Caco-2 (cell line): ENCODE results near the gene ADAMTS1. TPM values are rescaled to one million over a fixed set of nuclear protein-coding genes. Genes with fewer than 3 reads are reported as not detected.

Source experiments
- BruUV-seq: library from RNA; stranded (reverse); fragments of 400-500 nt; replicated peaks from 2 replicates; lab custom pipeline; 2021; lab: Mats Ljungman, UMichigan
- CTCF ChIA-PET: fragments of 300-600 bp; sonication (Branson Sonifier 250); formaldehyde crosslinking; loops from one replicate; lab custom pipeline; 2022; ENCODE audit warnings: antibody characterized with exemption; lab: Charles Lee
- POLR2A ChIA-PET: fragments of 300-600 bp; sonication (Branson Sonifier 250); formaldehyde crosslinking; loops from one replicate; lab custom pipeline; 2022; ENCODE audit warnings: antibody characterized with exemption; lab: Charles Lee
- DNase-seq, 2 experiments: peaks; one replicate each; pipeline versions ENCODE4 v3.0.0 to v3.0.0-alpha.2; 2020 to 2022
- H3K27me3 ChIP-seq: replicated peaks from 2 replicates; pipeline ENCODE4 v1.6.0; 2011; ENCODE audit warnings: low read length; ENCODE audit not compliant: control insufficient read depth, insufficient read depth
- H3K36me3 ChIP-seq: 2 replicates; pipeline ENCODE4 v1.5.1; 2011; ENCODE audit warnings: low read length; ENCODE audit not compliant: control insufficient read depth, insufficient read depth
- H3K4me1 ChIP-seq: fragments of 250-450 bp; sonication (Bioruptor Pico); 2 replicates; pipeline ENCODE4 v1.5.1; 2020; ENCODE audit warnings: mild to moderate bottlenecking
- H3K4me3 ChIP-seq: 2 replicates; pipeline ENCODE4 v1.5.1; 2011; ENCODE audit warnings: low read depth, mild to moderate bottlenecking, control low read depth, low read length
- H3K9me3 ChIP-seq: fragments of 250-450 bp; sonication (Bioruptor Pico); 2 replicates; pipeline ENCODE4 v1.5.1; 2020; ENCODE audit warnings: mild to moderate bottlenecking, moderate library complexity
- H3K27ac Mint-ChIP-seq: one replicate; pipeline ENCODE4 v1.8.0; 2022; ENCODE audit warnings: mixed read lengths; ENCODE audit not compliant: unreplicated experiment
- H3K27me3 Mint-ChIP-seq: one replicate; pipeline ENCODE4 v1.8.0; 2022; ENCODE audit warnings: mixed read lengths; ENCODE audit not compliant: insufficient read depth, unreplicated experiment
- H3K36me3 Mint-ChIP-seq: one replicate; pipeline ENCODE4 v1.8.0; 2022; ENCODE audit warnings: mild to moderate bottlenecking, mixed read lengths; ENCODE audit not compliant: insufficient read depth, unreplicated experiment
- H3K4me1 Mint-ChIP-seq: one replicate; pipeline ENCODE4 v1.8.0; 2022; ENCODE audit warnings: low read depth, mixed read lengths; ENCODE audit not compliant: unreplicated experiment
- H3K4me3 Mint-ChIP-seq: one replicate; pipeline ENCODE4 v1.8.0; 2022; ENCODE audit warnings: mild to moderate bottlenecking, moderate library complexity, mixed read lengths; ENCODE audit not compliant: unreplicated experiment
- H3K9me3 Mint-ChIP-seq: one replicate; pipeline ENCODE4 v1.8.0; 2022; ENCODE audit warnings: mixed read lengths; ENCODE audit not compliant: unreplicated experiment
- intact Hi-C: fragments of 100-400 bp; cut with micrococcal nuclease; formaldehyde crosslinking; loops from one replicate; pipeline ENCODE4 v1.10.0; 2022; ENCODE audit not compliant: unreplicated experiment
- total RNA-seq: library from RNA; stranded (reverse); gene quantifications from 2 replicates; pipeline ENCODE4 v1.2.3, GENCODE V29; 2022
- TF ChIP-seq, protein P1 (sequence below), 2 experiments: fragments of 200-600 bp in 1 of 2; IDR thresholded peaks; 1 replicate in 1 of 2; 2 replicates in 1 of 2; pipeline versions ENCODE4 v1.5.1 to v1.8.0; 2011 to 2022; ENCODE audit warnings: antibody characterized with exemption in 1 of 2, control low read depth in 1 of 2, inconsistent platforms in 1 of 2, low read depth in 1 of 2, low read length in 1 of 2, mild to moderate bottlenecking in 1 of 2, moderate library complexity in 1 of 2; ENCODE audit not compliant: insufficient read depth in 1 of 2, severe bottlenecking in 1 of 2, unreplicated experiment in 1 of 2

The ADAMTS1 gene
- total RNA-seq, 1 experiment from 2014 or later, result not detected

DNA sequence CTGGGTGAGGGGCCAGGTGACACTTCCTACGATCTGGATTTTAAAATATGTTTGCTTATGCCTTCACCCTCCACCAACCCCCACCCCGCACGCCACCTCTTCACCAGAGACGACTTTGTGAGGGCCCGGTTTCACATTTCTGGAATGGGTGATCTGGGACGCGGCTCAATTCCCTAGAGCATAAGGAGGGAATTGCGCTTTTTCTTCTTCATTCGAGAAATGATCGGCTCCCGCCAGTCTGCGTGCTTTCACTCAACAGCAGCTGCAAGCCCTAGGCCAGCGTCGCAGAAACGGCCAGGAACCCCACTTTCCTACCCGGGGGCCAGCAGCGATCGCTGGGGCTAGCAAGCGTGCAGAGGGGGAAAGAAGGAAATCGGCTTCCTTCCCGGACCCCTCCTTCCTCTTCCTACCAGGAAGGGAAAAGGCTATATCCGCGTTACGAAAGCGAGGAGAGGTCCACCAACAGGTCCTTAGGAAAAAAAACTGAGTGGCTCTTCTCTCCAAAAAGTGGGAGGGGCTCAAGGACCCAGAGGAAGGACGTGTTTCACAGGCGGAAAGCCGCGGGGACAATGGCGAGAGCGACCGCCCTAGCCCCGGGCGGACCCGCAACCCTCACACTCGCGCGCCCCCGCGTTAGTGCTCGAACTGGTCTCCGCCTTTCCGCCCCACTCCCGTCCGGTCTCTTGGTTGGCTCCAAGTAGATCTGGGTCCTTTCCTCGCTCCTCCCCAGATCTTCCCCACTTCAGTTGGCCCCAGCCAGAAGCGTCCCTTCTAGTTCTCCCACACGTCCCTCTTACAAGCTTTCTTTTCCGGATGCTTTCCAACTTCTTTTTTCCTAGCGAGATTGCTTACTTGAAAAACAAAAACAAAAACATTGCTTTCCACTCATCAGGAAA, 1.1 kb upstream of the ADAMTS1 start:
- H3K4me1 Mint-ChIP-seq, result peaks cover 4% of the 10 kb centered on the region
- no peaks in the 10 kb centered on the region for H3K9me3 ChIP-seq
- DNase-seq, result no peak
- no peak overlapping the region for H3K4me3 Mint-ChIP-seq
- no TSS peak for BruUV-seq
- H3K27me3 ChIP-seq, result no peaks in the 10 kb centered on the region
- no peaks in the 10 kb centered on the region for H3K4me1 ChIP-seq
- H3K36me3 ChIP-seq, result no peaks in the 10 kb centered on the region
- no peaks in the 10 kb centered on the region for H3K27me3 Mint-ChIP-seq
- intact Hi-C loops, result no loop called here
- no peak overlapping the region for H3K4me3 ChIP-seq
- TF ChIP-seq, protein P1, sequence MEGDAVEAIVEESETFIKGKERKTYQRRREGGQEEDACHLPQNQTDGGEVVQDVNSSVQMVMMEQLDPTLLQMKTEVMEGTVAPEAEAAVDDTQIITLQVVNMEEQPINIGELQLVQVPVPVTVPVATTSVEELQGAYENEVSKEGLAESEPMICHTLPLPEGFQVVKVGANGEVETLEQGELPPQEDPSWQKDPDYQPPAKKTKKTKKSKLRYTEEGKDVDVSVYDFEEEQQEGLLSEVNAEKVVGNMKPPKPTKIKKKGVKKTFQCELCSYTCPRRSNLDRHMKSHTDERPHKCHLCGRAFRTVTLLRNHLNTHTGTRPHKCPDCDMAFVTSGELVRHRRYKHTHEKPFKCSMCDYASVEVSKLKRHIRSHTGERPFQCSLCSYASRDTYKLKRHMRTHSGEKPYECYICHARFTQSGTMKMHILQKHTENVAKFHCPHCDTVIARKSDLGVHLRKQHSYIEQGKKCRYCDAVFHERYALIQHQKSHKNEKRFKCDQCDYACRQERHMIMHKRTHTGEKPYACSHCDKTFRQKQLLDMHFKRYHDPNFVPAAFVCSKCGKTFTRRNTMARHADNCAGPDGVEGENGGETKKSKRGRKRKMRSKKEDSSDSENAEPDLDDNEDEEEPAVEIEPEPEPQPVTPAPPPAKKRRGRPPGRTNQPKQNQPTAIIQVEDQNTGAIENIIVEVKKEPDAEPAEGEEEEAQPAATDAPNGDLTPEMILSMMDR (IDR thresholded peaks at IDR 0.05; ENCODE audit: insufficient read depth in 1 of 2, low read depth in 1 of 2, low read length in 1 of 2, severe bottlenecking in 1 of 2, unreplicated experiment in 1 of 2), result no peak
- POLR2A ChIA-PET, result no interaction called here
- CTCF ChIA-PET, result no interaction called here
- no peak overlapping the region for H3K27ac Mint-ChIP-seq
- peaks cover 18% of the 10 kb centered on the region for H3K9me3 Mint-ChIP-seq
- H3K36me3 Mint-ChIP-seq, result no peaks in the 10 kb centered on the region

DNA sequence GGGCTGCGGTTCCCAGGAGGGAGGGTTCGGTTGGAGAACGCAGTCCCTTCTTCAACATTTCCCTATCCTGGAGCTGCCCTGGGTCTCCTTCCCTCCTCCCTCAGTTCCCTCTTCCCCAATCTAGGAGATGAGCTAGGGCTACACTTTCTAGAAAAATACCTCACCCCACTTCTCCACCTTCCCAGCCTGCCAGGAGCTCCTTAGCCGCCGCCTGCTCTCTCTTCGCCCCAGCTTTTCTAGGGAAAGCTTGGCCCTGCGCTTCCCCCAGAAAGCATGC, 488 bp upstream of the ADAMTS1 start:
- H3K9me3 ChIP-seq, result no peaks in the 10 kb centered on the region
- POLR2A ChIA-PET, result no interaction called here
- no peak for DNase-seq
- Mint-ChIP-seq H3K27ac (no peak overlapping the region), H3K27me3 (no peaks in the 10 kb centered on the region), H3K4me3 (no peak overlapping the region), H3K9me3 (peaks cover 18% of the 10 kb centered on the region), H3K36me3 (no peaks in the 10 kb centered on the region), H3K4me1 (no peaks in the 10 kb centered on the region)
- CTCF ChIA-PET, result no interaction called here
- no peak overlapping the region for H3K4me3 ChIP-seq
- BruUV-seq, result no TSS peak
- no peaks in the 10 kb centered on the region for H3K4me1 ChIP-seq
- intact Hi-C loops, result no loop called here
- TF ChIP-seq, protein P1 (IDR thresholded peaks at IDR 0.05; ENCODE audit: insufficient read depth in 1 of 2, low read depth in 1 of 2, low read length in 1 of 2, severe bottlenecking in 1 of 2, unreplicated experiment in 1 of 2), result no peak
- H3K36me3 ChIP-seq, result no peaks in the 10 kb centered on the region
- H3K27me3 ChIP-seq, result no peaks in the 10 kb centered on the region

DNA sequence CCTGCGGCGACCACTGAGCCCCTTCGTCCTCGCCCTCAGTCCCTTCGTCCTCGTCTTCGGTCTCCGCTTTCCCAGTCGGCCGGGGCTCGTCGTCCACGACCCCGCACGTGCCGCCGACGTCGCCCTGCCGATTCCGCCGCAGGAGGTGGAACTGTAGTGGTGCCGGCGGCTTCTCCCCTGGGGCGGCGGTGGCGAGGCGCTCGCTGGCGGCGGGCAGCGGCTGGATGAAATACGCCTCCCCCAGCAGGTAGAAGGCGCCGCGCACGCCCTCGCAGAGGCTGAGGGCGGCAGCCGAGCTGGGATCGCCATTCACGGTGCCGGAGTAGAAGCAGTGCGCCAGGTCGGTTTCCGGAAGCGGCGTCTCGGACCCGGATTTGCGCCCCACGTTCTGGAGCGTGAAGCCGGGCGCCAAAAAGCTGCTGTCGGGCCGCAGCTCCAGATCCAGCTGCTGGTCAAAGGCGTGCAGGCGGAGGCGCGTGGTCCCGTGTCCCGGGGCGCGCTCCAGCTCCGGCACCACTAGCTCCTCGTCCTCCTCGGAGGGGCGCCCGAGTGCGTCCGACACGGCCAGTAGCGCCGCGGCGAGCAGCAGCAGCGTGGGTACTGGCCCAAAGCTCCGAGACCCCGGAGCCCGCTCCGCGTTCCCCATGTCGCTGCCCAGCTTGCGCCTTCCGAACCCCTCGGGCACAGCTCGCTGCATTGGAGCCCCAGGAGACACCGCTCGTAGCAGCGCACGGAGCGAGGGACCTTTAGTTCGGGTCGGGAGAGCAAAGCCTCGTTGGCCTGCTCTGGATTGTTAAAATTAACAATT, 747 bp downstream of the ADAMTS1 start:
- Mint-ChIP-seq H3K27ac (no peak overlapping the region), H3K36me3 (no peaks in the 10 kb centered on the region), H3K4me1 (no peaks in the 10 kb centered on the region), H3K27me3 (no peaks in the 10 kb centered on the region), H3K4me3 (no peak overlapping the region), H3K9me3 (peaks cover 18% of the 10 kb centered on the region)
- CTCF ChIA-PET, result no interaction called here
- no TSS peak for BruUV-seq
- no peaks in the 10 kb centered on the region for H3K27me3 ChIP-seq
- POLR2A ChIA-PET, result no interaction called here
- H3K36me3 ChIP-seq, result no peaks in the 10 kb centered on the region
- intact Hi-C loops, result no loop called here
- no peak overlapping the region for H3K4me3 ChIP-seq
- no peak for DNase-seq
- H3K4me1 ChIP-seq, result no peaks in the 10 kb centered on the region
- TF ChIP-seq, protein P1 (IDR thresholded peaks at IDR 0.05; ENCODE audit: insufficient read depth in 1 of 2, low read depth in 1 of 2, low read length in 1 of 2, severe bottlenecking in 1 of 2, unreplicated experiment in 1 of 2), result no peak
- H3K9me3 ChIP-seq, result no peaks in the 10 kb centered on the region
